ENCODE data around the gene RCL1. TPM values are rescaled to one million over a fixed set of nuclear protein-coding genes. Genes with fewer than 3 reads are reported as not detected.

The RCL1 gene
- total RNA-seq, 1 donor from 2014 or later: 26.0 TPM

GRCh38 chr9:4810565-4810964 lies 17.8 kb downstream of the RCL1 start:
- Mint-ChIP-seq H3K9me3 (peaks cover 14% of the 10 kb centered on the region), H3K36me3 (ENCODE audit: low read depth) (peaks cover 21% of the 10 kb centered on the region), H3K4me3 (no peak overlapping the region), H3K4me1 (peaks cover 59% of the 10 kb centered on the region), H3K27me3 (no peaks in the 10 kb centered on the region), H3K27ac (no peak overlapping the region)
- CTCF ChIA-PET: interaction anchor here (1.5 kb wide), 1 partner anchor 14 kb away, joined by 4 read pairs; no protein-coding TSS in a partner anchor
- POLR2A ChIA-PET: no interaction called here
- no peak for ATAC-seq (ENCODE audit: low read depth)
- intact Hi-C loops (cut with micrococcal nuclease): no loop called here
- TF ChIP-seq CTCF (IDR thresholded peaks at IDR 0.05): no peak
- no peak for DNase-seq

- Mint-ChIP-seq H3K27me3 (no peaks in the 10 kb centered on the region), H3K36me3 (ENCODE audit: low read depth) (peaks cover 14% of the 10 kb centered on the region), H3K4me3 (no peak overlapping the region), H3K9me3 (peaks cover 7% of the 10 kb centered on the region), H3K4me1 (peaks cover 63% of the 10 kb centered on the region), H3K27ac (no peak overlapping the region)
- intact Hi-C loops (cut with micrococcal nuclease): no loop called here
- no peak for ATAC-seq (ENCODE audit: low read depth)
- DNase-seq: no peak
- TF ChIP-seq CTCF (IDR thresholded peaks at IDR 0.05): no peak
- ChIA-PET CTCF (interaction anchor here (1.3 kb wide), 1 partner anchor 53 kb away, joined by 3 read pairs; no protein-coding TSS in a partner anchor), POLR2A (interaction anchor here (0.7 kb wide), 1 partner anchor 70 kb away, joined by 6 read pairs; no protein-coding TSS in a partner anchor)
Observed at GRCh38 chr9:4811824-4812223, 19.1 kb downstream of the RCL1 start.

DNA sequence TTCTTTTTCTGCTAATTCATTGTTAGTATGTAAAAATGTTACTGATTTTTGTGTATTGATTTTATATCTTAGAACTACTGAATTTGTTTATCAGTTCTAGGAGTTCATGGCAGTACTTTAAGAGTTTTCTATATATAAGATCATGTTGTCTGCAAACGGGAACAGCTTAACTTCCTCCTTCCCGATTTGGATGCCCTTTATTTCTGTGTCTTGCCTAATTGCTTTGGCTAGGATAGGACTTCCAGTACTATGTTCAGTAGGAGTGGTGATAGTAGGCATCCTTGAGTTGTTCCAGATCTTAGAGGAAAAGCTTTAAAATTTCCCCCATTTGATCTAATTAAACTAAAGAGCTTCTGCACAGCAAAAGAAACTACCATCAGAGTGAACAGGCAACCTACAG lies 20.1 kb downstream of the RCL1 start:
- Mint-ChIP-seq H3K27ac (no peak overlapping the region), H3K4me1 (peaks cover 62% of the 10 kb centered on the region), H3K27me3 (no peaks in the 10 kb centered on the region), H3K4me3 (peak overlapping the region; percentile 38), H3K9me3 (peaks cover 3% of the 10 kb centered on the region), H3K36me3 (ENCODE audit: low read depth) (peaks cover 8% of the 10 kb centered on the region)
- CTCF ChIA-PET: no interaction called here
- no peak for TF ChIP-seq CTCF (IDR thresholded peaks at IDR 0.05)
- no peak for DNase-seq
- intact Hi-C loops (cut with micrococcal nuclease): no loop called here
- no peak for ATAC-seq (ENCODE audit: low read depth)
- POLR2A ChIA-PET: no interaction called here

- no peak for ATAC-seq (ENCODE audit: low read depth)
- Mint-ChIP-seq H3K4me3 (peak overlapping the region; percentile 5), H3K9me3 (peaks cover 3% of the 10 kb centered on the region), H3K27ac (peak overlapping the region; percentile 77), H3K4me1 (peaks cover 53% of the 10 kb centered on the region), H3K36me3 (ENCODE audit: low read depth) (peaks cover 5% of the 10 kb centered on the region), H3K27me3 (no peaks in the 10 kb centered on the region)
- POLR2A ChIA-PET: no interaction called here
- CTCF ChIA-PET: interaction anchor here (1.4 kb wide), 1 partner anchor 52 kb away, joined by 5 read pairs; no protein-coding TSS in a partner anchor
- intact Hi-C loops (cut with micrococcal nuclease): loop anchor here (2.0 kb wide), 1 partner anchor 16 kb away; no protein-coding TSS in a partner anchor
- no peak for TF ChIP-seq CTCF (IDR thresholded peaks at IDR 0.05)
- no peak for DNase-seq
Observed at GRCh38 chr9:4814913-4815312, 22.2 kb downstream of the RCL1 start.

DNA sequence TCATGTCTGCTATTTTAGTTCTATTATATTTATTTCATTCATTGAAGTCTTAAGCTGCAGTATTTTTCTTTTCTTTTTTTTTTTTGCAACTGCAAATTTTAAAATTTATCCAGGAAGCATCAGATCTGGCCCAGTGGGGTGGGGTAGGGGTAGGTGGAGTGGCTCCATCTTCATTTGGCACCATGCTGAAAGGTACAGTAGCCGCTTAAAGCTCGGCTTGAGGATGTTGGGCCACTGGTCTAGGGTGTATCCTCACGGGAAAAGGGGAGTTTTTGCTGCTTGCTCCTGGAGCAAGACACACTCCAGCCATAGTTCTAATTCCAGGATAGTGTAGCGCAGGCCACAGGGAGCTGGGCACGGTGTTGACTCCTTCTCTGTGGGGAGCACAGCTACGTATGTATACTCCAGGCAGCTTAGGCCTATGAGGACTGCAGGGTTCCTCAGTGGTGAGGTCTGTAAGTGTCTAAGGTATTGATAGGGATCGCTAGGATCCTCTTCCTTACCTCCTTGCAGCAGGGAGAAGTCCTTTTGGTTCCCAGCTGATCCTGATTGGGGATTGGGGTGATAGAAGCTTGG lies 22.7 kb downstream of the RCL1 start:
- POLR2A ChIA-PET: no interaction called here
- peak overlapping the region; percentile 5 for H3K4me3 Mint-ChIP-seq
- peak overlapping the region; percentile 77 for H3K27ac Mint-ChIP-seq

More for the DNA sequence above, 22.7 kb downstream of the RCL1 start:
- Mint-ChIP-seq H3K36me3 (ENCODE audit: low read depth) (peaks cover 5% of the 10 kb centered on the region), H3K9me3 (peaks cover 3% of the 10 kb centered on the region), H3K27me3 (no peaks in the 10 kb centered on the region), H3K4me1 (peaks cover 57% of the 10 kb centered on the region)
- no peak for DNase-seq
- CTCF ChIA-PET: interaction anchor here (1.4 kb wide), 1 partner anchor 52 kb away, joined by 5 read pairs; no protein-coding TSS in a partner anchor
- ATAC-seq (ENCODE audit: low read depth): no peak
- TF ChIP-seq CTCF (IDR thresholded peaks at IDR 0.05): no peak
- intact Hi-C loops (cut with micrococcal nuclease): loop anchor here (2.0 kb wide), 1 partner anchor 17 kb away; no protein-coding TSS in a partner anchor

Data from activated B cell treated with CpG ODN at 0.5 μM for 24 hours (primary cell).